T-helper 1 cell treated with Interleukin-12 subunit alpha and Interleukin-12 subunit beta and Interleukin-4 antibody, amounts not matched to agents 30 ng/mL and 1 ng/mL, for 36 hours (primary cell): Measurements from ENCODE around the gene MED13L. TPM values are rescaled to one million over a fixed set of nuclear protein-coding genes. Genes with fewer than 3 reads are reported as not detected.

Experiments used
- intact Hi-C: fragments of 100-400 bp; cut with micrococcal nuclease; formaldehyde crosslinking; loops from one replicate; pipeline ENCODE4 v1.15.1; 2024
- total RNA-seq: library from RNA; stranded (reverse); gene quantifications from 2 replicates; pipeline ENCODE4 v1.2.3, GENCODE V29; 2022

The MED13L gene
- total RNA-seq, 1 donor from 2014 or later = 92.7 TPM

DNA sequence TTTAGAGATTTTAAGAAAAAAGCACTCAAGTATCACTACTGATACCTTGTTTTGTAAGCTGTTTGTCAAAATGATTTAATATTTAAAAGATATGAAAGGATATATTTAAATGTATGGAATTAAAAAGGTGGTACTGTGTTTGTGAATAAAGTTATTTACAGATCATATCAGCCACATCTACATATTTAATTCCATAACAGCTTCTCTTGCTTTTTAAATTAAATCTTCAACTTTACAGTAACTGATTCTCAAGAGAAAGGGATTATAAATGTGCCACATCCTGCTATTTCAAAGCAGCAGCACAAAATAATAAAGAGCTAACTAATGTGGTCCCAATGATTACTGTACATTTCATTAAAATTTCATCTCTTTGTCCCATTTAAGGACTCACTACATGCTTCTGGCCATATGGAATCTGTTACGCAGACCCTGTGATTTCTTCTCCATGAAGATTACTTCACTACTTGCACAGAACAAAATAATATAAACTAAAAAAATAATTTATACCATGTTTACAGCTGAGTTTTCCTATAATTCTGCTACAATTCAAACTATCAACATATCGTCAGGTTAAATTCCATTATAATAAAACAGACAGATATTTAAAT, 117.8 kb downstream of the MED13L start:
- intact Hi-C loops = no loop called here

DNA sequence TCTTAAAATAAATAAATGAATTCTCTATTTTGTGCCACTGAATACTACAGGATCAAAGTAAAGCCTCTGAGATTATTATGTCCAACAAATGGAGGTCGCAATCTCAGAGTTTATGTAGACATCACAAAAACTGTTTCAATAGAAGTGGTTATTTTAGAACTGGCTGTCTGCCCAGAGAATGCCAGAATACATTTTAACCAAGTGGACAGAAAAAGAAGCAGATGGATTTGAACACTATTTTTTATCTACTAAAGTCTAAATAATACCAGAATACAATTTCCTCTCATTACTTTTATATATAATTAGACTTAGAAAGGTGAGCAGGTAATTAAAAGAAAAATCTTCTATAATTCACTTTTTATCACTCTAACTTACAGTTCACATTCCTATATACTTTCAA, 118.3 kb downstream of the MED13L start:
- intact Hi-C loops = no loop called here

- intact Hi-C loops = no loop called here
These were observed 119.6 kb downstream of the MED13L start for GRCh38 chr12:116157845-116158267.

- intact Hi-C loops = no loop called here
These were observed 120.9 kb downstream of the MED13L start for GRCh38 chr12:116156614-116157013.

- intact Hi-C loops = no loop called here
These were observed 122.1 kb downstream of the MED13L start for GRCh38 chr12:116155383-116155782.

DNA sequence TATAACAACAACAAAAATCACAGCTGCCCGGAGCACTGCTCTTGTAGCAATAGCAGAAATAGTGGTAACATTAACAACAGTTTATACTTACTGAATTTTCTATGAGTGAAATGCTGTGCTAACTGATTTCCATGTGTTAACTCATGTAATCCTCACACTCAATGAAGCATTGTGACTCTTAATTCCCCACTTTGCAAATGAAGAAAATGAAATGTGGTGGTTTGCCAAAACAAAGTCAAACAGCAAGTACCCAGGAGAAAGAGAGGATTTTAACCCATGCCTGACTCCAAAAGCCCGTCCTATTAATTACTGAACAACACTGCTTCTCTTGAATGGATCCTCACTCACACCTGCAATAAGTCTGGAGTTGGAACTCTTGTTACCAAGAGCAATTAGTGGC, 123.5 kb downstream of the MED13L start:
- intact Hi-C loops = no loop called here

- intact Hi-C loops = no loop called here
These were observed 124.4 kb downstream of the MED13L start for GRCh38 chr12:116153113-116153512.

DNA sequence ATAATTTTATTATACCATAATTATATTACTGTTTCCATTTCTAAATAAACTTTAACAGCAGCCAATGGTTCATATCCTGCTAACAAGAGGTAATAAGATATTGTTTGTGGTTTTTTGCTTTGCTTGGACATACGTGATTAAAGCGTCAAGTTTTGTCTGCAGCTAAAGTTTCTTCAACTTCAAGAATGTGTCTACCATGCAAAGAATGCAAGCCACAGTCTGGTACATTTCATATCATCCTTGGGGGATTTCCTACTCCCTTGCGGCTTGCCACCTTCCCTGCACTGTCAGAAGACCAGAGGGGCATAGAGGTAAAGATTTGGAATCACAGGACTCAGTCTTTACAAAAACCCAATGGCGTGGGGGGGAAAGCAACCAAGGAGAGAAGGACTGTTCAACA, 125.2 kb downstream of the MED13L start:
- intact Hi-C loops = no loop called here

GRCh38 chr12:116150452-116150851, 127.0 kb downstream of the MED13L start:
- intact Hi-C loops = no loop called here

- intact Hi-C loops = no loop called here
These were observed 127.5 kb downstream of the MED13L start for GRCh38 chr12:116150001-116150400.

- intact Hi-C loops = loop anchor here (10.0 kb wide), 1 partner anchor 556 kb away; no protein-coding TSS in a partner anchor
These were observed 128.6 kb downstream of the MED13L start for GRCh38 chr12:116148844-116149243.

DNA sequence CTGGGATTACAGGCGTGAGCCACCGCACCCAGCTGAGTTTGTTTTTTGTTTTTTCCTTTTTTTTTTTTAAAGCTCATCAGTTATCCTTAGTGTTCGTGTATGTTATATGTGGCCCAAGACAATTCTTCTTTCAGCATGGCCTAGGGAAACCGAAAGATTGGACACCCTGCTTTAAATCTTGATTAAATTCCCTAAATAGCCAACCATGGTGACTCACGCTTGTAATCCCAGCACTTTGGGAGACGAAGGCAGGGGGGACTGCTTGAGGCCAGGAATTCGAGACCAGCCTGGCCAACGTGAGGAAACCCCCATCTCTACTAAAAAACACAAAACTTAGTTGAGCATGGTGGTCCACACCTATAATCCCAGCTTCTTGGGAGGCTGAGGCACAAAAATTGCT, 131.1 kb downstream of the MED13L start:
- intact Hi-C loops = loop anchor here (10.0 kb wide), 1 partner anchor 558 kb away; no protein-coding TSS in a partner anchor

DNA sequence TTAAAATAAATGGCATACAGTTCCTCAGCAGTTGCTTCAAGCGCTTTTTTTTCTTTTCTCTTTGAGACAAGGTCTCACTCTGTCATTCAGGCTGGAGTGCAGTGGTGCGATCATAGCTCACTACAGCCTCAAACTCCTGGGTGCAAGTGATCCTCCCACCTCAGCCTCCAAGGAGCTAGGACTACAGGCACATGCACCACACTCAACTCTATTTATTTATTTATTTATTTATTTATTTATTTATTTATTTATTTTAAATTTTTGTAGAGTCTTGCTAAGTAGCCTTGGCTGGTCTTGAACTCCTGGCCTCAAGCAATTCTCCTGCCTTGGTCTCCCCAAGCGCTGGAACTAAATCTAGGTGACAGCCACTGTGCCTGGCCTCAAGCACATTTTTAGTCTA, 132.0 kb downstream of the MED13L start:
- intact Hi-C loops = loop anchor here (10.0 kb wide), 1 partner anchor 559 kb away; no protein-coding TSS in a partner anchor

- intact Hi-C loops = loop anchor here (5.0 to 10.0 kb wide), 3 partner anchors 453 to 560 kb away; no protein-coding TSS in a partner anchor
These were observed 133.1 kb downstream of the MED13L start for GRCh38 chr12:116144384-116144783.

GRCh38 chr12:116143909-116144308, 133.6 kb downstream of the MED13L start:
- intact Hi-C loops = loop anchor here (1.0 to 10.0 kb wide), 4 partner anchors 51 to 561 kb away; no protein-coding TSS in a partner anchor

DNA sequence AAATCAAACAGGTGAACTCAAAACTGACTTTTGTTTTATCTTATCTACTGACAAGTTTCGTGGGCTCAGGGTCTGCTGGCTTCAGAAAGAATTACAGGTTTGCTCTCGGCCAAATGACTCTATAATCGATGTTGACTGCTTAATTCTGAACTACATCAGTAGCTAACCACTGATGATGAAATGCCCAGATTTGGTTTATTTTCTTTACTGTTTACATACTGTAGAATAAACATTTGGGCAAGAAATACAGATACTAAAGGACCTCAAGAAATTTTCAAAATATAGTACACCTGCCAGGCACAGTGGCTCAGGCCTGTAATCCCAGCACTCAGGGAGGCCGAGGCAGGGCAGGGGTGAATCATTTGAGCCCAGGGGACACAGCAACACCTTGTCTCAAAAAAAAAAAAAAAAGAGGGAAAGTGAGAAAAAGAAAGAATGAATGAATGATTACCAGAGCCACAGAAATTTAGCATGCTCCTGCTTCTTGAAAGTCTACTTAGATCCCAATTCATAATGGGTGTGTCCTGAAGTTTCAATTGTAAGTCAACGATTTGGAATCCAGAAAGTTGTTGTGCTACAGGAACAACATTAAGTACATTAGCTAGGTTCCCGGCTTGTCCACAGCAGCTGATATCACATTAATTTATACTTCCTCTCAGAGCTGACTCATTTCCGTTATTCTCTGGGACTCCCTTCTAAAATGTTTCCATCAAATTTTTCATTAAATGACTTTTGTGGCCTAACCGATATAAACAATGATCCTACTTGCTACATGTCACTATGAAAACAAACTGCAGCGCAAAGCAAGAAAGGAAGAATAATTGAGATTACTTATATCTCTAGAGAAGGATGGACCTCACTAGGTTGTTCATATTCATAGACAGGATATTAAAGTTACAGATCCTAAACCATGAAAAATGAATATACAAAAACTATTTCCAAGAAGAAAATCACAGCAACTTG, 134.3 kb downstream of the MED13L start:
- intact Hi-C loops = loop anchor here (1.0 to 10.0 kb wide), 4 partner anchors 52 to 562 kb away; no protein-coding TSS in a partner anchor

DNA sequence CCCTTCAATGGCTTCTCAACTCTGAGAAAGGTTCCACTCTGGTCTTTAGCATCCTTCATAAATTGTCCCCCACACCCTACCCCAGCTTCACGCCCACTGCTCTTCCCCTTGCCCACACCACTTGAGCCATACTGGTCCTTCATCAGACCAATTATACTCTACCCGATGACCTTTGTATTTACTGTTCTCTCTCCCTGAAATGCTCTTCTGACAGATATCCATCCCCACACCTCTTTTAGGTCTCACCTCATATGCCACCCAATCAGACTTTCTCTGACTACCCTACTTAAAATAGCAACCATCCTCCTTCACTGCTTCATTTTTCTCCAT, 135.7 kb downstream of the MED13L start:
- intact Hi-C loops = loop anchor here (1.0 to 10.0 kb wide), 4 partner anchors 95 to 563 kb away; no protein-coding TSS in a partner anchor

- intact Hi-C loops = loop anchor here (1.0 to 10.0 kb wide), 4 partner anchors 95 to 564 kb away; no protein-coding TSS in a partner anchor
These were observed 136.2 kb downstream of the MED13L start for GRCh38 chr12:116141110-116141832.

DNA sequence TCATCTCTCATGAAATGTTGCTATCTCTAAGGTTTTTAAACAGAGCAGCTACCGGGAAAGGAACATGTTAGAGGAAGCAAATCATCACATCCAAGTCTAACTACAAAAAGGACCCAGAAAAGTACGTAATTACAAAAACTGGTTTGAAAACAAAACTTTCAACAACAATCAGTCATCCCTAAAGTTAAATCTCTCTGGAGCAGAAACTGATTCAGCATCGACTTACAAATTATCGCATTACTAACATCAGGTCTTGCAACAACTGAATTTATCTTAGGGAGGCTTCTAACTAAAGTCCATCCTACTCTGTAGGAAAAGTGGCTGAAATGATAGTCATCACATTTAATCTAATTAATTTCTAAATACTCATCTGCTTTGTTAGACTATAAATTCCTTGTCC, 137.0 kb downstream of the MED13L start:
- intact Hi-C loops = loop anchor here (5.0 to 10.0 kb wide), 3 partner anchors 457 to 564 kb away; no protein-coding TSS in a partner anchor

DNA sequence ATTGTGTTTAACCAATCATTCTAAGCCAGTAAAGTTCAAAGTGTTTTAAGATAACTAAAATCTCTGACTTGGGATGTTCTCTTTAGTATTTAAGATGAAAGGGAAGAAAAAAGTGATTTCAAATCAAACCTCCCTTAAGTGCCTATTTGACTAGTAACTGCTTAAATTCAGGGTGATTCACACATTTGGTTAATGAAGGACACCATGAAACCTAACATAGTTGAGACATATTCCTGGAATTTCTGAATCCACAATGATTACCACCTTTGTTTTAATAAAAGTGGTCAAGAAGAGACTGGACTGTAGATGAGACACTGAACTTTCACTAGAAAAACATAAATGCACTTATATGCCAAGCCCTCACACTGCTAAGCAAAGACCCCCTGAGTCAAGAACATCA, 138.7 kb downstream of the MED13L start:
- intact Hi-C loops = no loop called here

DNA sequence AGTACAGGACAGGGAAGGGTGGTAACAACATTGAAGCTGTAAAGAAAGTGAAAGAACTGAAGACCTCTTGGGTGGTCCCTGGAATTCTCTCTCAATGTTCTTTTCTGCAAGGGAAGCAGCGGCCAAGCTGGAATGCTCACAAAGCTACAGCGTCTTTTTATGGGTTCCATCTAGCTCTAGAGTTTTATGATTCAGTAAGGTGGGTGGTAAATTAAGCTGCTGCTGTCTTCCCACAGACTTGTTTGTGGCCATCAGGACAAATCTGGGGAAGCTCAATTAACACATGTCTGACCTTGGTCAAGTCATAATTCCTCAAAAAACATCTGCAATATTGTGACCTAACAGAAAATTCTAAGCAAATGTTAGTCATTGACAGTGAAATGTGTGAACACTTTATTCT, 139.1 kb downstream of the MED13L start:
- intact Hi-C loops = no loop called here
